Urinary bladder (tissue), 4 donors: ENCODE data around the gene CLDN8. TPM values are rescaled to one million over a fixed set of nuclear protein-coding genes. Genes with fewer than 3 reads are reported as not detected.

Source experiments
- DNase-seq: peaks from one replicate; pipeline ENCODE4 v3.0.0-alpha.2; 2015; ENCODE audit errors: extremely low spot score
- H3K27ac ChIP-seq: one replicate; pipeline ENCODE4 v1.5.1; 2013; ENCODE audit warnings: low read depth, mild to moderate bottlenecking, moderate library complexity
- H3K36me3 ChIP-seq: one replicate; pipeline ENCODE4 v1.6.1; 2013; ENCODE audit warnings: mild to moderate bottlenecking, moderate library complexity; ENCODE audit not compliant: insufficient read depth
- H3K4me1 ChIP-seq: one replicate; pipeline ENCODE4 v1.6.1; 2013; ENCODE audit warnings: mild to moderate bottlenecking, moderate library complexity; ENCODE audit not compliant: insufficient read depth
- H3K4me3 ChIP-seq: one replicate; pipeline ENCODE4 v1.5.1; 2013; ENCODE audit warnings: low read depth, low read length
- WGBS: extraction: QIAGEN DNeasy Blood & Tissue Kit; methylation state at CpG from one replicate; pipeline ENCODE4 v1.1.7; 2013; 5-methylcytosine and 5-hydroxymethylcytosine counted together
- polyA plus RNA-seq: library from polyadenylated mRNA; stranded (reverse); fragments of 200-250 nt; gene quantifications from one replicate; pipeline ENCODE4 v1.2.3, GENCODE V29; 2013
- total RNA-seq: library from RNA; depleted of rRNA; stranded (reverse); fragments of >200 nt; gene quantifications from one replicate; pipeline ENCODE4 v1.2.3, GENCODE V29; 2014
- donor health status: healthy with polysubstance abuse.
- donor health status: healthy.

The CLDN8 gene
- 1.6 TPM for total RNA-seq
- polyA plus RNA-seq = 0.04 TPM

DNA sequence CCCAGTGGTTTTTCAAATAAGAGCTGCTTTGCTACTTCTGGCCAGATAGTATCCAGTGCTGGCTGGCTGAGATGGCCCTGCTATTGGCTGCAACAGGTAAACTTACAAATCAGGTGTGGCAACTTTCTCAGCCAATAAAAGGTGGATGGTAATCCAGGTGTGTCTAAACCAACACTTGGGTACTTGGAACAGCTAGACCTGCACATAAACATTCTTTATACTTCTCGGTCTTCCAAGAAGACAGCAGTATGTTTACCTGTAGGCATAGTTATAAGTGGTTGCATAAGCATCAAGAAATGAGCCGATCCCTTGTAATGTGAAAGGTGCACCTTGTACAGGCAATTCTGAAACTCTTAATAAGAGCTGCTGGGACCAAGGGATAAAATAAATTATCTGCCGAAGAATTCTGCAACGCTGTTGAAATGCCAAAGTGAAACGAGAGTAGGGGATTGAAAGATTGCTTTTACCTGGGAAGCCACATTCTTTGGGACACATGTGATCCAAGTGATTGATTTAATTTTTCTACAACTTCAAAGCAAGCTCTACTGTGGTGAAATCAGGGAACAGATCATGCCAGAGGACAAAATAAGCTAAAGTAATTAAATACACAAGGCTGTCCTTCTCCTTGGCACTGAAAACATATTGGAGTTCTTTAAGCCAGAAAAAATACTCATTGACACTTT is at the start of gene CLDN8:
TSS of gene CLDN8 (minus strand) at position 57 of the 683 bp plus-strand sequence. CDS start 172 bp downstream, outside the sequence.
- H3K4me3 ChIP-seq = no peak within 1 kb of the TSS
- no peak for DNase-seq
- 82% methylated on average over 5 of the region's 5 CpGs for WGBS
- H3K36me3 ChIP-seq = no peaks in the 10 kb centered on the region
- H3K27ac ChIP-seq = no peak within 1 kb of the TSS
- no peaks in the 10 kb centered on the region for H3K4me1 ChIP-seq

DNA sequence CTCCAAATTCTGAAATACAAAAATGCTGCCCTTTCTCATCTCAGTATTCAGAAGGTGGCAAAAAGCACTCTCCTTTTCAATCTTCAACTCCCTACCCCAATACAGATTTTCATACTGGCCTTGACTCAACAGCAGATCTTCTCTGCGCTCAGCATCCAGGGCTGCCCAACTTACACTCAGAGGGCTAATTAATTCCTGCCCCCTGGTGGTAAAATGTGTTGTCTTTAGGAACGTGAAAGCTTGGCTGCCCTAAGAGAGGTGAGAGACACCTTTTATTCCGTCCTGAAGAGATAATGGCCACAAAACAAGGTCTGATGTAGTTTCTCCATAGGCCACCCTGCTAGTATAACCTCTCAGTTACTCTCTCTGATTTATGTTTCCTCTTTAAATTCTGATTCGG is 41.9 kb upstream of the CLDN8 start:
- no peak for DNase-seq
- H3K27ac ChIP-seq = no peak overlapping the region
- H3K36me3 ChIP-seq = no peaks in the 10 kb centered on the region
- WGBS = 75% methylated on average over 4 of the region's 4 CpGs
- H3K4me1 ChIP-seq = no peaks in the 10 kb centered on the region
- no peak overlapping the region for H3K4me3 ChIP-seq

DNA sequence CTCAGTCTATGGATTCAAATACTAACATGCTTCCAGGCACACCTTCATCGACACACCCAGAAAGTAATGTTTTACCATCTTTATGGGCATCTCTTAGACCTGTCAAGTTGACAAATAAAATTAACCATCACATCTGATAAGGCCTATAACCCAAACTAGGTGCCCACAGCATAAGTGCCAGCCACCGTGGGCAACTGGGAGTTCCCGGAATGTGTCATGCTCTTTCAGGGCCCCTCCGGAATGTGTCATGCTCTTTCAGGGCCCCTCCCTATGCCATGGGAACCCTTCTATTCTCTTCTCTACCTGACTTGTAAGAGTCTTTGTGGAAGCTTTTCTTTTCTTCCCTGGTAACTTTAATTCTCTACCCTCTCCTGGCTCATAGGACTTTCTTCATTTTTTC is 40.2 kb upstream of the CLDN8 start:
- DNase-seq = no peak
- H3K4me3 ChIP-seq = no peak overlapping the region
- WGBS = 86% methylated on average over 4 of the region's 4 CpGs
- H3K4me1 ChIP-seq = no peaks in the 10 kb centered on the region
- no peak overlapping the region for H3K27ac ChIP-seq
- no peaks in the 10 kb centered on the region for H3K36me3 ChIP-seq

DNA sequence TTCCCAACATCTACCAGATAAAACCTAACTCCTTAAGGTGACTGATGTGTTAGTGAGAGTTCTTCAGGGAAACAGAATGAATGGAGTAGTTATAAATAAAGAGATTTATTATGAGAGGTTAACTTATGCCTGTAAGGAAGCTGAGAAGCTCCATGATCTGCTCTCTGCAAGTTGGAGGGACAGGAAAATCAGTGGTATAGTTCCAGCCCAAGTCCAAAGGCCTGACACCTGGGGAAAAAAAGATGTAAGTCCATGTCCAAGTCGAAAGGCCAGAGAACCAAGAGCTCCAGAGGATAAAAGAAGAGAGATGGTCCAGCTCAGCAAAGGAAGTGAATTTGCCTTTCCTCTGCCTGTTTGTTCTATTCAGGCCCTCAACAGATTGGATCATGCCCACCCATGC is 39.8 kb upstream of the CLDN8 start:
- DNase-seq = no peak
- Histone ChIP-seq H3K36me3 (no peaks in the 10 kb centered on the region), H3K27ac (no peak overlapping the region), H3K4me3 (no peak overlapping the region), H3K4me1 (no peaks in the 10 kb centered on the region)
- 38% methylated on average over 1 of the region's 1 CpG for WGBS

DNA sequence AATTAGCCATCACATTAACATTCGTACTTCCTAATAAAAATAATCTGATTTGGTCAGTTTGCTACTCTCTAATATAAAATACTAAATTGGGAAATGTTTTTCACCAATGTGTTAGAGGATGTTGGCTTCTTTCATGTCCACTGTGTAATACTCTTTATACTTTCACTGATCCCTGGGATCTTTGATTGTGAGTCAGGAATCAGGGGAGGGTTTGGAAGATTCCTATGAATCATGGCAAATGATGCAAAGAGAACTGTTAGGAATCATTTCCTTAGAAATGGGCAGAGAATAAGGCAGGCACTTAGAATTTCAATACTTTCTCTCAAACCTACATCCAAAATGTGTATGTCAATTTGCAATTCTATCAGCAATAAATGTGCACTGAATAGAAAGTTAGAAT is 35.9 kb upstream of the CLDN8 start:
- Histone ChIP-seq H3K4me1 (no peaks in the 10 kb centered on the region), H3K27ac (no peak overlapping the region), H3K36me3 (no peaks in the 10 kb centered on the region), H3K4me3 (no peak overlapping the region)
- 73% methylated on average over 1 of the region's 1 CpG for WGBS
- DNase-seq = no peak

DNA sequence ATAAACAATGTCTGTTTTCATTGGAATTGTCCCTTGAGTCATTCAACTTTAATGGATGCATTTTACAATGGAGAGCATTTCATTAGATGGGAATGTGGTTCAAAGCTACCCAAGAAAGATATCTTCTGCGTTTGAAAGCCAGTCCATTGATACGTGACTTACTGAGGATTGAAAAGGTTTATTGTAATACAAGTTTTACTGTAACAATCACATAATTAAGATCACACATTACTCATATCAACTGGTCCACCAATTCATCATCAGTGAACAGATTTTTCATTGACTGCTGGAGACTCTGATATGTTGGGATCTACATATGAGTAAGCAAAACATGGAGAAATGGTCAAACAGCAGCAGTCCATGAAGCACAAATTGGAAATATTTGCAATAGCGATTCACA is 34.0 kb upstream of the CLDN8 start:
- DNase-seq = no peak
- Histone ChIP-seq H3K4me3 (no peak overlapping the region), H3K27ac (no peak overlapping the region), H3K4me1 (no peaks in the 10 kb centered on the region), H3K36me3 (peaks cover 2% of the 10 kb centered on the region)
- 81% methylated on average over 3 of the region's 3 CpGs for WGBS

DNA sequence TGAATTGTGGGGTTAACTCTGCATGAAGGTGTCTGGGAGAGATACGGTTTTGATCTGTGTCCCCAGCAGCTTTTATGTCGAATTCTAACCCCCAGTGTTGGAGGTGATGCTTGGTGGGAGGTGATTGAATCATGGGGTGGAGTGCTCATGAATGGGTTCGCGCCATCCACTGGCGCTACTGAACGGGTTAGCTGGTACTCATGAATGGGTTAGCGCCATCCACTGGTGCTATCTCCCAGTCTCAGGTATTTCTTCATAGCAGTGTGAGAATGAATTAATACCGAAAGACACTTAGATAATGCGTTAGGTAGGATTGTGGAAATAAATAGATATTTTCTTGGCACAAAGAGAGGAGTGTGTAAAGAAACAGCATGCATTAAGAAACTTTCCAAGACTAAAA is 32.9 kb upstream of the CLDN8 start:
- DNase-seq = no peak
- Histone ChIP-seq H3K4me1 (no peaks in the 10 kb centered on the region), H3K4me3 (no peak overlapping the region), H3K36me3 (peaks cover 2% of the 10 kb centered on the region), H3K27ac (no peak overlapping the region)
- WGBS = 81% methylated on average over 9 of the region's 9 CpGs

DNA sequence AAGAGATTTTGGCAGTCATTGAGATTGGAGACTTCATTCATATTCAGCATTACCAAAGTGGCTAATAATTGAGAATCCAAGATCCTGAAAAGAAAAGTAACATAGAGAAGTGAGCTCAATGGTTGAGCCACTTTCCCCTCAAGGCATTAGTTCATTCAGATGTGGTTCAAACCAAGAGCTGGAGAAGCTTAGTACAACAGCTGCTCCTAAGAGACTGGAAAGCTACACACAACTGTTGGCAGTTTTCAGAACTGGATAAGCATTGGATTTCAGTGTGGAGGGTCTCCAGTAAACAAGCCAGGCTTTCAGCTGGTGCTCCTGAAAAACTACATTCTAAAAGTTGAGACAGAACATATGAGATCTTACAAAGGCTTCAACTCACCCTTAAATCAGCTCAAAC is 29.2 kb upstream of the CLDN8 start:
- H3K27ac ChIP-seq = no peak overlapping the region
- no peak overlapping the region for H3K4me3 ChIP-seq
- no peak for DNase-seq
- no peaks in the 10 kb centered on the region for H3K4me1 ChIP-seq
- peaks cover 2% of the 10 kb centered on the region for H3K36me3 ChIP-seq

DNA sequence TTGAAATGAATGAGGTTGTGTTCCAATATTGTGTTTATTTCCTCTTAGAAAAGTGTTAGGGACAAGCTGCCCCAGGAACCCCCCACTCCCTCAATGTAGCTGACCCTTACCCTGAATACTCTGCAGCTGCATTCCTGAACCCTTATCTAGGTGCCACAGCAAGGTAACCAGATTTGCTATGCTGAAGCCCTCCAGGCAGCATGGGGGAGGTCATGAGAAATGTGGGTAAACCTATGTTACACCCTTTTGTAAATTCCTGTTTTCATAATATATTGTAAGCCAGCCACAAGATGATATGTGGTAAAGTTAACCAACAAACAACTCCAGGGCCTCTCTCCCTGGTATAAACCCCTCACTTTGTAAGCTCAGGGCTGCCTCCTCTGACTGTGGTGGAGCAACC is 27.8 kb upstream of the CLDN8 start:
- Histone ChIP-seq H3K4me3 (no peak overlapping the region), H3K4me1 (no peaks in the 10 kb centered on the region), H3K36me3 (peaks cover 2% of the 10 kb centered on the region), H3K27ac (no peak overlapping the region)
- no peak for DNase-seq

DNA sequence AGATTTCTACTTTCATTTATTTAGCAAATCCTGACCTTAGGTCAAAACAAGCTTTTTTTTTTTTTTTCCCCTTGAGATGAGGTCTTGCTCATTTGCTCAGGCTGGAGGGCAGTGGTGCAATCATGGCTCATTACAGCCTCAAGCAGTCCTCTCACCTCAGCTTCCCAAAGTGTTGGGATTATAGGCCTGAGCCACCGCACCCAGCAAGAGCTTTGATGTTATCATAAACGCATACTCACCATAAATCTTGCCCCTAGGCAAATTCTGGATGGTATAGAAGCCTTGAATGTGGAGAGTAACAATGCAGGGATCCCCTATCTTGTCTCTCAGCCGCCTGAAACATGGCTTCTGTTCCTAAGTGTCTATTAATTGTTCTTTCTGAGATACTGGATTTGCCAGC is 24.8 kb upstream of the CLDN8 start:
- peaks cover 2% of the 10 kb centered on the region for H3K36me3 ChIP-seq
- H3K27ac ChIP-seq = no peak overlapping the region
- H3K4me3 ChIP-seq = no peak overlapping the region
- no peaks in the 10 kb centered on the region for H3K4me1 ChIP-seq
- WGBS = 67% methylated on average over 3 of the region's 3 CpGs
- DNase-seq = no peak

DNA sequence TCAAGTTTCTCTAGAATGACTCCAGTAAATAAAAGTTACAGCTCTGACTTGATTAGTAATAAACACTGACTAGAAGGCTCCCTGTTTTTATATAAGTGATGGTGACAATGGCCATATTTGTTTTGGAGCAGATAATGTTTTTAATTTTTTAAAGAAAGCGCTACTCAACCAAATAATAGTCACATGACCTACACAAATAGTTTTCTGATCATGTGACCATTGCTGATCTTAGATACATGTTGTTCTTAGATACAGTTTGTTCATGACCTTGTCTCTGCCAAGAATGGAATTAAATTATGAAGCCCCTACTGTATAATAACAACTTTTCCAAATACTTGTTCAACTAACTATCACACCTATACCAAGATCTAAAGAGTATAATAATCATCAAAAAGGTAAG is 22.3 kb upstream of the CLDN8 start:
- H3K4me1 ChIP-seq = no peaks in the 10 kb centered on the region
- no peak overlapping the region for H3K27ac ChIP-seq
- WGBS = 96% methylated on average over 1 of the region's 1 CpG
- H3K36me3 ChIP-seq = no peaks in the 10 kb centered on the region
- no peak for DNase-seq
- no peak overlapping the region for H3K4me3 ChIP-seq

DNA sequence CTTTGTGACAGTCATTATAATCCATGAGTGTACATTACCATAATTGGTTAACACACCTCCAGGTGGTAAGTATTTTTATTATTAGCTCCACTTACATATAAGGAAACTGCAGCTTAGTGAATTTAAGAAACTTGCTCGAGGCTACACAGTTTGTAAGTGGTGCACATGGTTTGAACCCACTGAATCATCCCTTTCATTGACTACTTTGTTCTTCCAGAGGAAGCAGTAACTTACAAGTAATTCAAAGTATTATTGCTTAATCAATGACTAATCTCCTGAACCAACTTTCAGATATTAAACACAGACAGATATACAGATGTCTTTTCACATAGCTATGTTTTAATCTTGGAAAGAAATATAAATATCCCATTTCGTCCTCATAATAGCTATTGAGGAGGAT is 18.7 kb upstream of the CLDN8 start:
- Histone ChIP-seq H3K27ac (no peak overlapping the region), H3K4me1 (no peaks in the 10 kb centered on the region), H3K36me3 (no peaks in the 10 kb centered on the region), H3K4me3 (no peak overlapping the region)
- no peak for DNase-seq
- whole genome bisulfite sequencing = 62% methylated on average over 2 of the region's 2 CpGs

DNA sequence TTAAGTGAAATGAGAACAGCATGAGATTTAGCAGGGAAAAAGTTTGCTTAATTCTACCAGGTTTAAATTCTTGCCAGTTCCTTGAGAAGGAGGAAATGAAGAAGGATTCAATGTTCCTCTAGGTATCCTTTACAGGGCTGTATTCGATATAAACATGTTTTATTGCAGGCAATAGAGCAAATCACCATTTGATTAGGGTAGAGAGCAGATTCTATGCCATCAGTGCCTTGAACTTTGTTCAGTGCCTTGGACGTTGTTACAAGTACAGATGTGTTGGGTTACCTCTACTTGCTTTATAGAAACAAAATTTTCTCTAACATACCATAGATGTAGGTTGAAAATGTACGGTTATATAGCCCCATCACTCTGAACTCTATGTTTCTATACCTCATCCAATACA is 18.2 kb upstream of the CLDN8 start:
- no peak overlapping the region for H3K27ac ChIP-seq
- H3K4me1 ChIP-seq = no peaks in the 10 kb centered on the region

DNA sequence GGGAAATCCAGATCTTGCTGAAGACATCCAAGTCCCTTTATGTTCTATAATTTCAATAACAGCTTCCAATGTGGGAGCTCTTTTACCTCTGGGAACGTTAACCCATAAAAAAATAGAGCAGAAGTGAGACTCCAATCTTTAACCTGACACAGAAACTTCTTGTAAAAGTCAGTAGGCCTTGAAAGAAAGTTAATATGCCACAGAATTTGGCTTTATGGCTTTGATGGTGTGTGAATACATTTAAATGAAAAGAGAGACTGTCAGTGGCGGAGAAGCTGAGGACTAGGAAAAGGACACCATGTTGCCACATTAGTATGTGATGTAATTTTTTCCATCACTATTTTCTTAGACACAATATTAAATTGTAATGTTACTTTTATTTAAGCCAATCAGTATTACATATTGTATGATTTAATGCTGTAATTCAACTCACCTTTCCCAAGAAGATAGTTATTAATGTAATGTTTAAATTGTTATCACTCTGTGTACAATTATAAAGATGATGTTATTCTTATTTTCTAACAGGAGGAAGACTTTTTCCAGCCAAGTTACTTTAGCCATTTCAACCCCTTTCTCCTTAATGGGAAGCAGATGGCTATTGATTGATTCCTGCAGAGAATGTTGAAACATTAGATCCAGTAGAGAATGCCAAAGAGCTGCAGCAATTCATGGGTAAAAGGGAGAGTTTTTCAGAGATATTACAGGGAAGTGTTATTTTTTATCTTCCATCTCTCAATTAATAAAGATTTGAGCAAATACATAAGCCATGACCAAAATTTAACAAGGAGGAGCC is 17.5 kb upstream of the CLDN8 start:
- WGBS = 70% methylated on average over 2 of the region's 2 CpGs
- H3K4me1 ChIP-seq = no peaks in the 10 kb centered on the region
- DNase-seq = no peak
- H3K27ac ChIP-seq = no peak overlapping the region
- H3K36me3 ChIP-seq = no peaks in the 10 kb centered on the region
- H3K4me3 ChIP-seq = no peak overlapping the region

More for the DNA sequence above, 18.2 kb upstream of the CLDN8 start:
- no peaks in the 10 kb centered on the region for H3K36me3 ChIP-seq
- 64% methylated on average over 3 of the region's 3 CpGs for WGBS
- no peak for DNase-seq
- no peak overlapping the region for H3K4me3 ChIP-seq
